H1 (cell line): ENCODE data around the gene FAM83F. TPM values are rescaled to one million over a fixed set of nuclear protein-coding genes. Genes with fewer than 3 reads are reported as not detected.

Source experiments
- CTCF ChIA-PET: fragments of 300-600 bp; sonication (Branson Sonifier 250); formaldehyde crosslinking; loops from one replicate; lab custom pipeline; 2021; ENCODE audit not compliant: partially characterized antibody; lab: Charles Lee
- POLR2A ChIA-PET: fragments of 300-600 bp; sonication (Branson Sonifier 250); formaldehyde crosslinking; loops from one replicate; lab custom pipeline; 2021; ENCODE audit warnings: inconsistent platforms; ENCODE audit not compliant: partially characterized antibody; lab: Charles Lee
- DNase-seq, 2 experiments: peaks; one replicate each; pipeline versions ENCODE4 v3.0.0 to v3.0.0-alpha.2; 2010 to 2022; ENCODE audit warnings: low spot score in 2 of 2, low read depth in 1 of 2, mixed read lengths in 1 of 2
- FAIRE-seq: peaks from 2 replicates; lab custom pipeline; 2011; peaks lifted over from hg19 to GRCh38; lab: Jason Lieb, UNC
- H2AFZ ChIP-seq: 2 replicates; pipeline ENCODE4 v1.8.1; 2012; ENCODE audit warnings: low read length, inconsistent platforms
- H2AK5ac ChIP-seq: 2 replicates; pipeline ENCODE4 v1.6.1; 2013; ENCODE audit warnings: low read depth, low read length
- H2BK120ac ChIP-seq: replicated peaks from 2 replicates; pipeline ENCODE3; 2013; ENCODE audit warnings: low read depth, low read length, inconsistent platforms
- H2BK12ac ChIP-seq: 2 replicates; pipeline ENCODE4 v1.6.1; 2013; ENCODE audit warnings: low read depth, low read length
- H2BK15ac ChIP-seq: 2 replicates; pipeline ENCODE4 v1.6.1; 2013; ENCODE audit warnings: low read length
- H2BK20ac ChIP-seq: 2 replicates; pipeline ENCODE4 v1.6.1; 2013; ENCODE audit warnings: low read length
- H2BK5ac ChIP-seq: 2 replicates; pipeline ENCODE4 v1.6.1; 2013; ENCODE audit warnings: low read depth, low read length
- H3K14ac ChIP-seq: 2 replicates; pipeline ENCODE4 v1.6.1; 2013; ENCODE audit warnings: inconsistent platforms; ENCODE audit not compliant: insufficient read length
- H3K18ac ChIP-seq: 2 replicates; pipeline ENCODE4 v1.6.1; 2013; ENCODE audit warnings: low read length; ENCODE audit errors: extremely low read depth
- H3K23ac ChIP-seq: 2 replicates; pipeline ENCODE4 v1.6.1; 2013; ENCODE audit warnings: inconsistent platforms; ENCODE audit not compliant: insufficient read length
- H3K23me2 ChIP-seq: 2 replicates; pipeline ENCODE4 v1.6.1; 2013; ENCODE audit warnings: low read depth, low read length
- H3K27ac ChIP-seq: 2 replicates; pipeline ENCODE4 v1.6.1; 2011; ENCODE audit warnings: low read depth, low read length, inconsistent platforms
- H3K27me3 ChIP-seq, 4 experiments: replicated peaks in 1 of 4; 1 replicate in 1 of 4; 2 replicates in 3 of 4; pipeline versions ENCODE4 v1.6.1 to v1.8.1; 2011 to 2013; ENCODE audit warnings: low read length in 3 of 4, mild to moderate bottlenecking in 3 of 4, inconsistent platforms in 2 of 4, mixed read lengths in 2 of 4, moderate library complexity in 1 of 4; ENCODE audit not compliant: control insufficient read depth in 3 of 4, insufficient read depth in 3 of 4; ENCODE audit errors: extremely low read depth in 1 of 4
- H3K36me3 ChIP-seq, 4 experiments: 2 replicates each; pipeline versions ENCODE4 v1.6.1 to v1.8.1; 2011 to 2013; ENCODE audit warnings: mild to moderate bottlenecking in 4 of 4, low read length in 3 of 4, moderate library complexity in 2 of 4, control low read depth in 1 of 4, inconsistent platforms in 1 of 4; ENCODE audit not compliant: insufficient read depth in 4 of 4, control insufficient read depth in 2 of 4
- H3K4ac ChIP-seq: replicated peaks from 2 replicates; pipeline ENCODE3; 2013; ENCODE audit warnings: low read length, low read depth, mixed read lengths, inconsistent platforms; ENCODE audit not compliant: insufficient read length
- H3K4me1 ChIP-seq, 4 experiments: replicated peaks in 1 of 4; 1 replicate in 1 of 4; 2 replicates in 3 of 4; pipeline versions ENCODE4 v1.6.1 to v1.8.1; 2011 to 2013; ENCODE audit warnings: low read length in 3 of 4, inconsistent platforms in 2 of 4, mixed read lengths in 1 of 4; ENCODE audit not compliant: insufficient read depth in 4 of 4, control insufficient read depth in 3 of 4
- H3K4me2 ChIP-seq, 2 experiments: 2 replicates each; pipeline versions ENCODE4 v1.6.1 to v1.8.1; 2011 to 2013; ENCODE audit warnings: low read depth in 2 of 2, low read length in 2 of 2, control low read depth in 1 of 2, inconsistent platforms in 1 of 2, mild to moderate bottlenecking in 1 of 2; ENCODE audit not compliant: insufficient read depth in 1 of 2
- H3K4me3 ChIP-seq, 4 experiments: fragments of 200-600, 300-600 bp in 1 of 4; sonication (generic), shearing (Covaris generic), sonication (Bioruptor Twin) in 1 of 4; 2 replicates each; pipeline versions ENCODE4 v1.5.1 to v1.8.1; 2011 to 2016; ENCODE audit warnings: low read length in 4 of 4, low read depth in 3 of 4, control low read depth in 2 of 4, inconsistent platforms in 2 of 4, mild to moderate bottlenecking in 2 of 4, mixed read lengths in 1 of 4, moderate library complexity in 1 of 4; ENCODE audit not compliant: insufficient read depth in 2 of 4; ENCODE audit errors: extremely low read depth in 1 of 4
- H3K56ac ChIP-seq: replicated peaks from 2 replicates; pipeline ENCODE3; 2013; ENCODE audit warnings: low read depth, mild to moderate bottlenecking, mixed read lengths, low read length, inconsistent platforms; ENCODE audit not compliant: insufficient read length
- H3K79me1 ChIP-seq: 2 replicates; pipeline ENCODE4 v1.6.1; 2013; ENCODE audit warnings: low read depth, low read length, control low read depth
- H3K79me2 ChIP-seq, 2 experiments: 2 replicates each; pipeline versions ENCODE4 v1.6.1 to v1.8.1; 2012 to 2013; ENCODE audit warnings: low read length in 2 of 2, mild to moderate bottlenecking in 2 of 2, inconsistent platforms in 1 of 2; ENCODE audit not compliant: insufficient read depth in 2 of 2, control insufficient read depth in 1 of 2
- H3K9ac ChIP-seq, 4 experiments: replicated peaks in 1 of 4; 1 replicate in 1 of 4; 2 replicates in 3 of 4; pipeline versions ENCODE4 v1.6.1 to v1.8.1; 2011 to 2013; ENCODE audit warnings: low read depth in 3 of 4, low read length in 3 of 4, control low read depth in 2 of 4, mild to moderate bottlenecking in 2 of 4, moderate library complexity in 2 of 4, inconsistent platforms in 1 of 4; ENCODE audit errors: extremely low read depth in 1 of 4
- H3K9me3 ChIP-seq, 2 experiments: 2 replicates each; pipeline versions ENCODE4 v1.6.1 to v1.8.1; 2012 to 2013; ENCODE audit warnings: mild to moderate bottlenecking in 2 of 2, moderate library complexity in 2 of 2, control low read depth in 1 of 2, inconsistent platforms in 1 of 2, low read depth in 1 of 2, low read length in 1 of 2, mixed read lengths in 1 of 2; ENCODE audit not compliant: insufficient read depth in 2 of 2
- H4K20me1 ChIP-seq, 2 experiments: replicated peaks in 1 of 2; 2 replicates each; pipeline versions ENCODE3 to v1.8.1; 2011 to 2013; ENCODE audit warnings: inconsistent platforms in 2 of 2, low read length in 2 of 2, mild to moderate bottlenecking in 1 of 2; ENCODE audit not compliant: insufficient read depth in 2 of 2, control insufficient read depth in 1 of 2
- H4K5ac ChIP-seq: 2 replicates; pipeline ENCODE4 v1.6.1; 2013; ENCODE audit warnings: low read length, low read depth, mixed read lengths, inconsistent platforms; ENCODE audit not compliant: insufficient read length
- H4K8ac ChIP-seq: 2 replicates; pipeline ENCODE4 v1.8.0; 2013; ENCODE audit warnings: mild to moderate bottlenecking, moderate library complexity, low read length, inconsistent platforms; ENCODE audit not compliant: insufficient read depth; ENCODE audit errors: extremely low read depth
- H4K91ac ChIP-seq: replicated peaks from 2 replicates; pipeline ENCODE3; 2013; ENCODE audit warnings: low read length, mixed read lengths, inconsistent platforms; ENCODE audit not compliant: insufficient read length
- ASH2L ChIP-seq: fragments of 200-600, 300-600 bp; sonication (generic); IDR thresholded peaks from one replicate; pipeline ENCODE4 v1.7.1; 2017; ENCODE audit warnings: low read length
- CBX8 ChIP-seq: fragments of 300-800, 300-1000 bp; sonication (generic); IDR thresholded peaks from 2 replicates; pipeline ENCODE4 v1.7.1; 2016; ENCODE audit warnings: low read depth, low read length, borderline replicate concordance
- KDM1A ChIP-seq: fragments of 200-600, 300-600 bp; sonication (generic); IDR thresholded peaks from 2 replicates; pipeline ENCODE4 v1.7.1; 2016; ENCODE audit warnings: mild to moderate bottlenecking, low read length, borderline replicate concordance
- SUZ12 ChIP-seq: fragments of 200-600 bp; sonication (generic); IDR thresholded peaks from 2 replicates; pipeline ENCODE4 v1.6.1; 2012; ENCODE audit warnings: mild to moderate bottlenecking, inconsistent platforms, low read length, moderate library complexity, mixed read lengths
- TAF1 ChIP-seq: IDR thresholded peaks from 2 replicates; pipeline ENCODE4 v1.6.1; 2011; ENCODE audit warnings: mild to moderate bottlenecking, low read depth, low read length
- TCF12 ChIP-seq: IDR thresholded peaks from 2 replicates; pipeline ENCODE4 v1.6.1; 2011; ENCODE audit warnings: low read depth, mild to moderate bottlenecking, low read length
- ZNF274 ChIP-seq: IDR thresholded peaks from 2 replicates; pipeline ENCODE4 v1.7.0; 2012; ENCODE audit warnings: low read length, borderline replicate concordance; ENCODE audit errors: extremely low read depth
- WGBS, 2 experiments: shearing (Covaris generic) in 1 of 2; methylation state at CpG; one replicate each; pipeline versions ENCODE4 v1.1.6 to v1.1.7; 2013 to 2015; ENCODE audit warnings: low lambda C conversion rate in 2 of 2, mixed read lengths in 2 of 2, inconsistent platforms in 1 of 2, low coverage in 1 of 2, missing lambda C conversion rate in 1 of 2; ENCODE audit not compliant: insufficient replicate concordance in 2 of 2, insufficient coverage in 1 of 2, insufficient read length in 1 of 2; ENCODE audit errors: extremely low coverage in 1 of 2, missing lambda C conversion rate in 1 of 2; 5-methylcytosine and 5-hydroxymethylcytosine counted together
- polyA plus RNA-seq, 7 experiments: library from polyadenylated mRNA; depleted of rRNA in 3 of 7; stranded (reverse) in 5 of 7; unstranded in 2 of 7; fragments of >200 nt in 5 of 7; fragments of 200-250 nt in 2 of 7; gene quantifications; 1 replicate in 5 of 7; 2 replicates in 1 of 7; 4 replicates in 1 of 7; pipeline versions ENCODE4 v1.2.1 to v1.2.3, GENCODE V29; 2011 to 2013; ENCODE audit warnings: missing spikeins in 2 of 7, mixed read lengths in 2 of 7
- total RNA-seq: library from RNA; stranded (reverse); fragmentation: NEBNext Ultra II Directional; extraction: Animal tissue kit (Norgen Biotek cat#: 25700); gene quantifications from 2 replicates; pipeline ENCODE4 v1.2.1, GENCODE V29; 2021

Gene FAM83F
- total and polyA plus RNA-seq, 2 of the 8 experiments (the other 6 are each of a cell fraction or from before 2014, with no cell fraction given): 8.6 to 18.9 TPM

GRCh38 chr22:40076702-40077645 lies 82.2 kb downstream of the FAM83F start:
- H3K18ac ChIP-seq: no peak overlapping the region
- no peaks in the 10 kb centered on the region; the same call in 1 of the 2 replicates for H3K79me1 ChIP-seq
- H4K91ac ChIP-seq: no peak overlapping the region
- peaks cover 0 to 11% of the 10 kb centered on the region in 2 experiments; a peak in 2 of 4 replicates for H3K79me2 ChIP-seq
- H3K23ac ChIP-seq: no peak overlapping the region
- no peak for DNase-seq
- no peak overlapping the region for H2BK15ac ChIP-seq
- no peak overlapping the region for H3K14ac ChIP-seq
- no peaks in the 10 kb centered on the region for H3K23me2 ChIP-seq
- H2BK20ac ChIP-seq: no peak overlapping the region
- POLR2A ChIA-PET: interaction anchor here (0.7 to 2.0 kb wide), 3 partner anchors 10 to 33 kb away, joined by 3 to 6 read pairs (median 3); no protein-coding TSS in a partner anchor
- H3K9ac ChIP-seq: no peak overlapping the region
- peaks cover 0 to 2% of the 10 kb centered on the region in 2 experiments for H4K20me1 ChIP-seq
- no peak overlapping the region for H2AK5ac ChIP-seq
- TF ChIP-seq TAF1: no peak
- TF ChIP-seq SUZ12: 0 out of 2 replicates have a peak, but pooled peaks have one; percentile 30
- no peak for TF ChIP-seq KDM1A
- TF ChIP-seq ASH2L: peak; percentile 41
- TF ChIP-seq TCF12: no peak
- no peak for TF ChIP-seq CBX8
- no peak for TF ChIP-seq ZNF274
- H3K27me3 ChIP-seq: no peaks in the 10 kb centered on the region
- no peak overlapping the region for H2BK120ac ChIP-seq
- no peak overlapping the region for H2AFZ ChIP-seq
- no peaks in the 10 kb centered on the region for H3K36me3 ChIP-seq
- peaks cover 0 to 5% (median 3%) of the 10 kb centered on the region in 4 experiments; a peak in 5 of 7 replicates for H3K4me1 ChIP-seq
- H3K27ac ChIP-seq: no peak overlapping the region
- no peak overlapping the region for H3K4ac ChIP-seq
- FAIRE-seq: no peak
- 70% methylated on average over 7 of the region's 8 CpGs; no CpG with 5 or more reads in 1 of the 2 experiments for WGBS, 2 experiments
- H3K4me3 ChIP-seq: 0 out of 8 replicates have a peak overlapping the region, but pooled peaks of 1 of the 4 experiments have one; percentile 10
- no peaks in the 10 kb centered on the region for H3K9me3 ChIP-seq
- H4K8ac ChIP-seq: no peak overlapping the region
- CTCF ChIA-PET: interaction anchor here (0.7 to 1.8 kb wide), 4 partner anchors 10 to 925 kb away, joined by 3 to 5 read pairs (median 4); no protein-coding TSS in a partner anchor
- no peak overlapping the region for H3K56ac ChIP-seq
- H4K5ac ChIP-seq: no peak overlapping the region
- H2BK12ac ChIP-seq: no peak overlapping the region
- H2BK5ac ChIP-seq: no peak overlapping the region
- H3K4me2 ChIP-seq: peak overlapping the region; percentile 29 to 46; a peak in 3 of 4 replicates
